GM19193 (cell line): ENCODE measurements around the gene POTEB.
"Not testable (repeated sequence)": the region's sequence is repeated elsewhere in the genome, so short reads cannot be mapped to it uniquely, and the experiment has no call there.

Source experiments
- POLR2A ChIP-seq: IDR thresholded peaks from 4 replicates; pipeline ENCODE4 v1.6.1; 2011; ENCODE audit not compliant: insufficient read depth, insufficient read length; ENCODE audit errors: extremely low read depth

POTEB gene

DNA sequence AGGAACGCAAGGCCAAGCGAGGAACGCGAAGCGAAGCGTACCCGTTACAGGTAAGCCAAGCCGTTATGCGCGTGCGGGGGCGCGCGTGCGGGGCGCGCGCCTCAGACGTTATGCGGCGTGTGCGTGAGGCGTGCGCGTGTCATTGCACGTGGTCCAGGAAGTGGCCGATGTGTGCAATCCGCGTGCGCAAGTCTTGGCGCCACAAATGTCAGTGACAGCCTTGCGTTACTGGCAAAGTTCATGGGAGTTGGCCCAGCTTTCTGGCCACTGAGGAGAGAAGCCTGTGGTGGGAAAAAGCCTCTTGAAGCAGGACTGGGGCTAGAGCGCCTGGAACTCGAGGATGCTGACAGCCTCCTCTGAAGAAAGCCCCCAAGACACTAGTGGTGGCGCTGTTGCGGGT lies at the start of gene POTEB:
POTEB (minus strand) TSS at position 101 of the 400 bp plus-strand sequence. CDS start 489 bp downstream, outside the sequence.
- TF ChIP-seq POLR2A = not testable (repeated sequence)
